Measurements from ENCODE around the gene TBC1D32.
"Not testable (repeated sequence)": the region's sequence is repeated elsewhere in the genome, so short reads cannot be mapped to it uniquely, and the experiment has no call there.

The TBC1D32 gene

GRCh38 chr6:121135425-121135824 is 198.9 kb downstream of the TBC1D32 start:
- DNase-seq (ENCODE audit: low spot score) = no peak

GRCh38 chr6:121134922-121135321 is 199.4 kb downstream of the TBC1D32 start:
- no peak for DNase-seq (ENCODE audit: low spot score)

- DNase-seq (ENCODE audit: low spot score) = no peak
Observed at GRCh38 chr6:121124600-121124999, 209.7 kb downstream of the TBC1D32 start.

GRCh38 chr6:121112356-121112755 is 221.9 kb downstream of the TBC1D32 start:
- no peak for DNase-seq (ENCODE audit: low spot score)

- no peak for DNase-seq (ENCODE audit: low spot score)
Observed at GRCh38 chr6:121110733-121111132, 223.5 kb downstream of the TBC1D32 start.

GRCh38 chr6:121106962-121107361 is 227.3 kb downstream of the TBC1D32 start:
- DNase-seq (ENCODE audit: low spot score) = no peak

GRCh38 chr6:121105461-121105860 is 228.8 kb downstream of the TBC1D32 start:
- no peak for DNase-seq (ENCODE audit: low spot score)

- DNase-seq (ENCODE audit: low spot score) = no peak
Observed at GRCh38 chr6:121093928-121094327, 240.4 kb downstream of the TBC1D32 start.

- no peak for DNase-seq (ENCODE audit: low spot score)
Observed at GRCh38 chr6:121090492-121090891, 243.8 kb downstream of the TBC1D32 start.

- DNase-seq (ENCODE audit: low spot score) = no peak
Observed at GRCh38 chr6:121086876-121087275, 247.4 kb downstream of the TBC1D32 start.

- no peak for DNase-seq (ENCODE audit: low spot score)
Observed at GRCh38 chr6:121076119-121076518, 258.2 kb downstream of the TBC1D32 start.

GRCh38 chr6:121068749-121069148 is 265.5 kb downstream of the TBC1D32 start:
- not testable (repeated sequence) for DNase-seq (ENCODE audit: low spot score)

GRCh38 chr6:121067381-121067780 is 266.9 kb downstream of the TBC1D32 start:
- DNase-seq (ENCODE audit: low spot score) = no peak

- DNase-seq (ENCODE audit: low spot score) = no peak
Observed at GRCh38 chr6:121064345-121064744, 269.9 kb downstream of the TBC1D32 start.

GRCh38 chr6:121055572-121056163 is 278.6 kb downstream of the TBC1D32 start:
- peak; percentile 60 for DNase-seq (ENCODE audit: low spot score)

- DNase-seq (ENCODE audit: low spot score) = not testable (repeated sequence)
Observed at GRCh38 chr6:121048593-121048992, 285.7 kb downstream of the TBC1D32 start.

- not testable (repeated sequence) for DNase-seq (ENCODE audit: low spot score)
Observed at GRCh38 chr6:121044905-121045304, 289.4 kb downstream of the TBC1D32 start.

GRCh38 chr6:121043706-121044105 is 290.6 kb downstream of the TBC1D32 start:
- DNase-seq (ENCODE audit: low spot score) = not testable (repeated sequence)

- DNase-seq (ENCODE audit: low spot score) = not testable (repeated sequence)
Observed at GRCh38 chr6:121043211-121043610, 291.1 kb downstream of the TBC1D32 start.

GRCh38 chr6:121042766-121043165 is 291.5 kb downstream of the TBC1D32 start:
- DNase-seq (ENCODE audit: low spot score) = no peak

- no peak for DNase-seq (ENCODE audit: low spot score)
Observed at GRCh38 chr6:121040831-121041230, 293.4 kb downstream of the TBC1D32 start.

- DNase-seq (ENCODE audit: low spot score) = no peak
Observed at GRCh38 chr6:121033091-121033490, 301.2 kb downstream of the TBC1D32 start.

GRCh38 chr6:121032268-121033006 is 301.8 kb downstream of the TBC1D32 start:
- no peak for DNase-seq (ENCODE audit: low spot score)

Measured in SK-N-DZ (cell line).